GM18858 (cell line): Measurements from ENCODE around the gene GABRA4.

ENCODE experiments used
- ATAC-seq: cut with Tn5 transposase; IDR thresholded peaks from one replicate; pipeline ENCODE4 v1.9.1; 2021; ENCODE audit not compliant: unreplicated experiment

Gene GABRA4

GRCh38 chr4:46931981-46932380, 61.4 kb downstream of the GABRA4 start:
- no peak for ATAC-seq

- ATAC-seq = no peak
These were observed 62.5 kb downstream of the GABRA4 start for GRCh38 chr4:46930891-46931290.

GRCh38 chr4:46927201-46927600, 66.2 kb downstream of the GABRA4 start:
- no peak for ATAC-seq

GRCh38 chr4:46924789-46925529, 68.4 kb downstream of the GABRA4 start:
- ATAC-seq = no peak

- no peak for ATAC-seq
These were observed 71.2 kb downstream of the GABRA4 start for GRCh38 chr4:46922205-46922604.

GRCh38 chr4:46909078-46909477, 84.3 kb downstream of the GABRA4 start, which contains the start of gene COX7B2:
TSS of gene COX7B2 (minus strand) at chr4:46909245. CDS start at chr4:46735192, 174,053 bp downstream.
- ATAC-seq = no peak

- ATAC-seq = no peak
These were observed 85.2 kb downstream of the GABRA4 start for GRCh38 chr4:46908148-46908547.

- no peak for ATAC-seq
These were observed 93.3 kb downstream of the GABRA4 start for GRCh38 chr4:46900082-46900481.

- no peak for ATAC-seq
These were observed 98.6 kb downstream of the GABRA4 start for GRCh38 chr4:46894826-46895225.

- no peak for ATAC-seq
These were observed 103.3 kb downstream of the GABRA4 start for GRCh38 chr4:46890056-46890455.

- ATAC-seq = no peak
These were observed 104.0 kb downstream of the GABRA4 start for GRCh38 chr4:46889410-46889809.

- ATAC-seq = no peak
These were observed 106.7 kb downstream of the GABRA4 start for GRCh38 chr4:46886711-46887110.

GRCh38 chr4:46878641-46879040, 114.7 kb downstream of the GABRA4 start:
- ATAC-seq = no peak

- ATAC-seq = no peak
These were observed 118.6 kb downstream of the GABRA4 start for GRCh38 chr4:46874811-46875210.

- ATAC-seq = no peak
These were observed 123.0 kb downstream of the GABRA4 start for GRCh38 chr4:46870411-46870810.
